Endothelial cell of umbilical vein (primary cell): ENCODE measurements around the gene ATXN1L. TPM values are rescaled to one million over a fixed set of nuclear protein-coding genes. Genes with fewer than 3 reads are reported as not detected.

ENCODE experiments used
- BruUV-seq: library from RNA; stranded (reverse); fragments of 400-500 nt; replicated peaks from 2 replicates; lab custom pipeline; 2021; lab: Mats Ljungman, UMichigan
- CTCF ChIA-PET: fragments of 300-600, 350-600 bp; sonication (Branson Sonifier 250); formaldehyde crosslinking; loops from one replicate; lab custom pipeline; 2021; ENCODE audit warnings: antibody characterized with exemption, inconsistent platforms; lab: Charles Lee
- POLR2A ChIA-PET: fragments of 300-600, 350-600 bp; sonication (Branson Sonifier 250); formaldehyde crosslinking; loops from one replicate; lab custom pipeline; 2021; ENCODE audit warnings: antibody characterized with exemption, inconsistent platforms; lab: Charles Lee
- DNase-seq: peaks from one replicate; pipeline ENCODE4 v3.0.0-alpha.2; 2011; ENCODE audit warnings: low read depth, low spot score
- FAIRE-seq: peaks from 2 replicates; lab custom pipeline; 2011; peaks lifted over from hg19 to GRCh38; lab: Jason Lieb, UNC
- H2AFZ ChIP-seq: 2 replicates; pipeline ENCODE4 v1.6.0; 2012; ENCODE audit warnings: low read depth, low read length, control low read depth, inconsistent platforms
- H3K27ac ChIP-seq: 2 replicates; pipeline ENCODE4 v1.5.1; 2011; ENCODE audit warnings: low read depth, mild to moderate bottlenecking, control low read depth, low read length, moderate library complexity; ENCODE audit not compliant: insufficient read depth
- H3K27me3 ChIP-seq, 2 experiments: 2 replicates each; pipeline versions ENCODE4 v1.6.0 to v1.6.1; 2011; ENCODE audit warnings: low read length in 2 of 2, mixed read lengths in 1 of 2; ENCODE audit not compliant: control insufficient read depth in 2 of 2, insufficient read depth in 2 of 2
- H3K36me3 ChIP-seq, 2 experiments: 2 replicates in 1 of 2; 3 replicates in 1 of 2; pipeline ENCODE4 v1.5.1; 2011; ENCODE audit warnings: low read length in 2 of 2, mild to moderate bottlenecking in 1 of 2, moderate library complexity in 1 of 2; ENCODE audit not compliant: control insufficient read depth in 2 of 2, insufficient read depth in 2 of 2; ENCODE audit errors: extremely low read depth in 1 of 2
- H3K4me1 ChIP-seq: 3 replicates; pipeline ENCODE4 v1.5.1; 2011; ENCODE audit warnings: mild to moderate bottlenecking, low read length; ENCODE audit not compliant: control insufficient read depth, insufficient read depth; ENCODE audit errors: extremely low read depth
- H3K4me2 ChIP-seq: 2 replicates; pipeline ENCODE4 v1.6.1; 2011; ENCODE audit warnings: low read length, control low read depth, mixed read lengths; ENCODE audit not compliant: insufficient read depth
- H3K4me3 ChIP-seq, 3 experiments: fragments of 200-600 bp in 1 of 3; sonication (generic), shearing (Covaris generic) in 1 of 3; replicated peaks in 1 of 3; 2 replicates each; pipeline ENCODE4 v1.5.1; 2011 to 2016; ENCODE audit warnings: control low read depth in 3 of 3, low read length in 3 of 3, mild to moderate bottlenecking in 2 of 3, inconsistent platforms in 1 of 3, low read depth in 1 of 3, moderate library complexity in 1 of 3; ENCODE audit not compliant: insufficient read depth in 1 of 3
- H3K79me2 ChIP-seq: 2 replicates; pipeline ENCODE4 v1.6.0; 2012; ENCODE audit warnings: low read length, inconsistent platforms; ENCODE audit not compliant: control insufficient read depth, insufficient read depth
- H3K9ac ChIP-seq: replicated peaks from 2 replicates; pipeline ENCODE3; 2011; ENCODE audit warnings: low read length, control low read depth; ENCODE audit not compliant: insufficient read depth; ENCODE audit errors: extremely low read depth
- H3K9me1 ChIP-seq: replicated peaks from 3 replicates; pipeline ENCODE4 v1.6.0; 2011; ENCODE audit warnings: mild to moderate bottlenecking, low read length; ENCODE audit not compliant: control insufficient read depth, insufficient read depth; ENCODE audit errors: extremely low read depth
- H3K9me3 ChIP-seq: replicated peaks from 2 replicates; pipeline ENCODE4 v1.5.1; 2012; ENCODE audit warnings: low read length, inconsistent platforms; ENCODE audit not compliant: control insufficient read depth, insufficient read depth
- H4K20me1 ChIP-seq: replicated peaks from 2 replicates; pipeline ENCODE3; 2011; ENCODE audit warnings: mild to moderate bottlenecking, low read length; ENCODE audit not compliant: control insufficient read depth, insufficient read depth; ENCODE audit errors: extremely low read depth
- CTCF ChIP-seq, 2 donors: IDR thresholded peaks; 1 replicate in 1 of 2; 2 replicates in 1 of 2; pipeline ENCODE4 v1.5.1; 2011; ENCODE audit warnings: low read length in 2 of 2, mild to moderate bottlenecking in 2 of 2, moderate library complexity in 2 of 2, control low read depth in 1 of 2, inconsistent platforms in 1 of 2, low read depth in 1 of 2; ENCODE audit not compliant: insufficient read depth in 1 of 2; ENCODE audit errors: extremely low read depth in 1 of 2
- EZH2 ChIP-seq: IDR thresholded peaks from 2 replicates; pipeline ENCODE4 v1.6.1; 2012; ENCODE audit warnings: borderline replicate concordance, low read depth, mild to moderate bottlenecking, moderate library complexity, low read length, inconsistent platforms; ENCODE audit not compliant: severe bottlenecking
- FOS ChIP-seq: IDR thresholded peaks from 2 replicates; pipeline ENCODE4 v1.6.1; 2011; ENCODE audit warnings: mild to moderate bottlenecking, low read length, moderate library complexity, borderline replicate concordance; ENCODE audit not compliant: insufficient read depth
- GATA2 ChIP-seq: IDR thresholded peaks from 2 replicates; pipeline ENCODE4 v1.7.0; 2011; ENCODE audit warnings: low read depth, mild to moderate bottlenecking, moderate library complexity, mixed read lengths, low read length; ENCODE audit not compliant: insufficient read length, insufficient read depth
- JUN ChIP-seq: IDR thresholded peaks from 2 replicates; pipeline ENCODE4 v1.6.1; 2011; ENCODE audit warnings: borderline replicate concordance, low read depth; ENCODE audit not compliant: insufficient read length, insufficient read depth
- MAX ChIP-seq: IDR thresholded peaks from 2 replicates; pipeline ENCODE4 v1.6.1; 2011; ENCODE audit not compliant: insufficient read depth, insufficient read length
- MYC ChIP-seq: IDR thresholded peaks from one replicate; pipeline ENCODE4 v1.6.1; 2011; ENCODE audit warnings: mild to moderate bottlenecking, low read depth, low read length
- POLR2A ChIP-seq: IDR thresholded peaks from 2 replicates; pipeline ENCODE4 v1.6.1; 2012; ENCODE audit warnings: low read depth, mild to moderate bottlenecking, control low read depth, low read length
- POLR2AphosphoS5 ChIP-seq: IDR thresholded peaks from 2 replicates; pipeline ENCODE4 v1.6.1; 2012; ENCODE audit warnings: low read depth, mild to moderate bottlenecking, control low read depth, low read length, moderate library complexity; ENCODE audit not compliant: insufficient read depth
- dilution Hi-C: fragments of 300-500 bp; cut with MboI; formaldehyde crosslinking; loops from one replicate; pipeline ENCODE4 v1.15.0; 2019; ENCODE audit warnings: low sequenced_read_pairs; ENCODE audit not compliant: extremely low pct_ligation_motif_present
- intact Hi-C: fragments of 100-400 bp; cut with micrococcal nuclease; formaldehyde crosslinking; loops from one replicate; pipeline ENCODE4 v1.10.0; 2022
- polyA plus RNA-seq, 4 experiments: library from polyadenylated mRNA; depleted of rRNA in 3 of 4; stranded (reverse) in 3 of 4; unstranded in 1 of 4; fragments of >200 nt; gene quantifications; 2 replicates each; pipeline versions ENCODE4 v1.2.1 to v1.2.3, GENCODE V29; 2011 to 2012; ENCODE audit warnings: missing spikeins in 1 of 4
- total RNA-seq: library from RNA; stranded (reverse); gene quantifications from 2 replicates; pipeline ENCODE4 v1.2.3, GENCODE V29; 2021

ATXN1L gene
- total and polyA plus RNA-seq, 2 donors (not counting 3 experiments of a cell fraction or from before 2014, with no cell fraction given): 15.6 to 23.9 TPM

- Histone ChIP-seq H3K9ac (no peak overlapping the region), H3K4me3 (no peak overlapping the region), H3K27me3 (no peaks in the 10 kb centered on the region), H3K27ac (no peak overlapping the region), H2AFZ (no peak overlapping the region), H3K9me1 (no peaks in the 10 kb centered on the region), H4K20me1 (no peaks in the 10 kb centered on the region), H3K4me2 (no peak overlapping the region), H3K79me2 (no peaks in the 10 kb centered on the region), H3K9me3 (no peaks in the 10 kb centered on the region), H3K4me1 (no peaks in the 10 kb centered on the region), H3K36me3 (peaks cover 2 to 6% of the 10 kb centered on the region in 2 experiments)
- FAIRE-seq (no peak), DNase-seq (no peak)
- TF ChIP-seq POLR2AphosphoS5 (no peak), GATA2 (no peak), CTCF (IDR thresholded peaks at IDR 0.05; ENCODE audit: extremely low read depth in 1 of 2, insufficient read depth in 1 of 2, low read depth in 1 of 2, low read length in 2 of 2) (no peak), MAX (no peak), FOS (no peak), JUN (no peak), EZH2 (no peak), POLR2A (no peak), MYC (no peak)
- POLR2A ChIA-PET: no interaction called here
- intact Hi-C loops (no loop called here), dilution Hi-C loops (no loop called here)
- CTCF ChIA-PET: interaction anchor here (2.1 to 5.4 kb wide), 2 partner anchors 12 to 90 kb away, joined by 8 to 50 read pairs; partner anchors contain the start of gene ZNF821
- BruUV-seq: no TSS peak
Measured at GRCh38 chr16:71870818-71871217, 25.0 kb downstream of the ATXN1L start.
